H9 (cell line): ENCODE data around the gene SERPINH1. TPM values are rescaled to one million over a fixed set of nuclear protein-coding genes. Genes with fewer than 3 reads are reported as not detected.
A peak's percentile ranks its signal among the peaks of the same experiment; 100 is the strongest.

ENCODE experiments used
- DNase-seq: peaks from one replicate; pipeline ENCODE4 v3.0.0-alpha.2; 2017
- H2AFZ ChIP-seq: one replicate; pipeline ENCODE4 v1.6.1; 2013; ENCODE audit warnings: mild to moderate bottlenecking, low read length, control low read depth, moderate library complexity
- H2AK5ac ChIP-seq: 2 replicates; pipeline ENCODE4 v1.6.1; 2013; ENCODE audit warnings: low read length, control low read depth, mixed read lengths; ENCODE audit not compliant: insufficient read length
- H2BK120ac ChIP-seq: one replicate; pipeline ENCODE4 v1.6.1; 2013; ENCODE audit warnings: low read depth, mild to moderate bottlenecking, low read length, control low read depth, inconsistent platforms; ENCODE audit not compliant: poor library complexity, severe bottlenecking
- H2BK12ac ChIP-seq: 2 replicates; pipeline ENCODE4 v1.6.1; 2013; ENCODE audit warnings: low read length, control low read depth, mixed read lengths, low read depth; ENCODE audit not compliant: insufficient read length
- H2BK15ac ChIP-seq: 2 replicates; pipeline ENCODE4 v1.6.1; 2013; ENCODE audit warnings: low read depth, low read length, control low read depth
- H2BK20ac ChIP-seq: one replicate; pipeline ENCODE4 v1.6.1; 2013; ENCODE audit warnings: low read depth, mild to moderate bottlenecking, low read length, control low read depth, inconsistent platforms; ENCODE audit not compliant: poor library complexity, severe bottlenecking
- H2BK5ac ChIP-seq: 2 replicates; pipeline ENCODE4 v1.6.1; 2013; ENCODE audit warnings: low read length, control low read depth, mixed read lengths; ENCODE audit not compliant: insufficient read length
- H3K14ac ChIP-seq: 2 replicates; pipeline ENCODE4 v1.6.1; 2013; ENCODE audit warnings: low read length, control low read depth; ENCODE audit not compliant: insufficient read depth
- H3K18ac ChIP-seq: 2 replicates; pipeline ENCODE4 v1.6.1; 2013; ENCODE audit warnings: low read depth, mild to moderate bottlenecking, mixed read lengths, low read length, control low read depth; ENCODE audit not compliant: insufficient read length
- H3K23ac ChIP-seq: 2 replicates; pipeline ENCODE4 v1.6.1; 2013; ENCODE audit warnings: low read length, control low read depth, mixed read lengths, low read depth; ENCODE audit not compliant: insufficient read length
- H3K23me2 ChIP-seq: 2 replicates; pipeline ENCODE4 v1.6.1; 2013; ENCODE audit warnings: low read depth, mild to moderate bottlenecking, mixed read lengths, low read length, control low read depth; ENCODE audit not compliant: insufficient read length, poor library complexity, severe bottlenecking
- H3K27ac ChIP-seq: 2 replicates; pipeline ENCODE4 v1.5.1; 2013; ENCODE audit warnings: low read length, control low read depth, mixed read lengths, low read depth; ENCODE audit not compliant: insufficient read length
- H3K27me3 ChIP-seq: 2 replicates; pipeline ENCODE4 v1.6.1; 2013; ENCODE audit warnings: low read length, control low read depth, inconsistent platforms; ENCODE audit not compliant: insufficient read depth
- H3K4ac ChIP-seq: 2 replicates; pipeline ENCODE4 v1.6.1; 2013; ENCODE audit warnings: low read depth, mild to moderate bottlenecking, control low read depth, inconsistent platforms, low read length, moderate library complexity
- H3K4me1 ChIP-seq: 2 replicates; pipeline ENCODE4 v1.6.1; 2013; ENCODE audit warnings: low read length, control low read depth, inconsistent platforms; ENCODE audit not compliant: insufficient read depth
- H3K4me2 ChIP-seq: 2 replicates; pipeline ENCODE4 v1.6.1; 2013; ENCODE audit warnings: low read length, control low read depth, mixed read lengths; ENCODE audit not compliant: insufficient read length, insufficient read depth
- H3K56ac ChIP-seq: 2 replicates; pipeline ENCODE4 v1.6.1; 2013; ENCODE audit warnings: low read depth, mild to moderate bottlenecking, mixed read lengths, low read length, control low read depth; ENCODE audit not compliant: insufficient read length
- H3K79me1 ChIP-seq: 2 replicates; pipeline ENCODE4 v1.6.1; 2013; ENCODE audit warnings: low read depth, mild to moderate bottlenecking, moderate library complexity, low read length, control low read depth, inconsistent platforms; ENCODE audit not compliant: insufficient read depth, poor library complexity, severe bottlenecking
- H3K79me2 ChIP-seq: 2 replicates; pipeline ENCODE4 v1.6.1; 2013; ENCODE audit warnings: low read length, control low read depth, inconsistent platforms; ENCODE audit not compliant: insufficient read depth
- H3K9ac ChIP-seq: 2 replicates; pipeline ENCODE4 v1.6.1; 2013; ENCODE audit warnings: low read length, control low read depth, mixed read lengths; ENCODE audit not compliant: insufficient read length; ENCODE audit errors: extremely low read depth
- H3K9me3 ChIP-seq: one replicate; pipeline ENCODE4 v1.6.1; 2013; ENCODE audit warnings: low read depth, low read length, inconsistent platforms; ENCODE audit not compliant: control insufficient read depth
- H3T11ph ChIP-seq: one replicate; pipeline ENCODE4 v1.6.1; 2013; ENCODE audit warnings: mild to moderate bottlenecking, low read length, control low read depth, inconsistent platforms
- H4K20me1 ChIP-seq: one replicate; pipeline ENCODE4 v1.6.1; 2013; ENCODE audit not compliant: control insufficient read depth, insufficient read length, insufficient read depth
- H4K5ac ChIP-seq: 2 replicates; pipeline ENCODE4 v1.6.1; 2013; ENCODE audit warnings: low read depth, mild to moderate bottlenecking, mixed read lengths, low read length, control low read depth; ENCODE audit not compliant: insufficient read length
- H4K8ac ChIP-seq: replicated peaks from 2 replicates; pipeline ENCODE4 v1.6.1; 2013; ENCODE audit warnings: low read length, control low read depth, mixed read lengths, low read depth; ENCODE audit not compliant: insufficient read length
- H4K91ac ChIP-seq: 2 replicates; pipeline ENCODE4 v1.6.1; 2013; ENCODE audit warnings: low read depth, mild to moderate bottlenecking, moderate library complexity, mixed read lengths, low read length, control low read depth; ENCODE audit not compliant: insufficient read length
- H3K27ac Mint-ChIP-seq, 3 experiments: 2 replicates in 2 of 3; 3 replicates in 1 of 3; pipeline ENCODE4 v1.8.0; 2020 to 2021; ENCODE audit warnings: mixed read lengths in 3 of 3, mild to moderate bottlenecking in 1 of 3, moderate library complexity in 1 of 3
- H3K27me3 Mint-ChIP-seq: 2 replicates; pipeline ENCODE4 v1.8.0; 2021; ENCODE audit warnings: low read depth, mild to moderate bottlenecking, moderate library complexity, mixed read lengths
- H3K36me3 Mint-ChIP-seq, 3 experiments: 2 replicates in 2 of 3; 3 replicates in 1 of 3; pipeline ENCODE4 v1.8.0; 2020 to 2021; ENCODE audit warnings: low read depth in 3 of 3, mixed read lengths in 3 of 3; ENCODE audit not compliant: insufficient read depth in 1 of 3
- H3K4me1 Mint-ChIP-seq, 2 experiments: 2 replicates each; pipeline ENCODE4 v1.8.0; 2020; ENCODE audit warnings: mixed read lengths in 2 of 2
- H3K4me3 Mint-ChIP-seq, 2 experiments: 2 replicates in 1 of 2; 3 replicates in 1 of 2; pipeline ENCODE4 v1.8.0; 2020 to 2021; ENCODE audit warnings: mild to moderate bottlenecking in 2 of 2, mixed read lengths in 2 of 2, moderate library complexity in 1 of 2
- H3K9me3 Mint-ChIP-seq, 2 experiments: 2 replicates in 1 of 2; 3 replicates in 1 of 2; pipeline ENCODE4 v1.8.0; 2020; ENCODE audit warnings: mild to moderate bottlenecking in 2 of 2, mixed read lengths in 2 of 2, moderate library complexity in 1 of 2
- CTCF ChIP-seq: fragments of 200-600 bp; sonication (generic); conservative IDR thresholded peaks from 3 replicates; pipeline ENCODE4 v1.8.0; 2021; ENCODE audit warnings: antibody characterized with exemption, mild to moderate bottlenecking
- WGBS: extraction: QIAGEN DNeasy Blood & Tissue Kit; methylation state at CpG from one replicate; pipeline ENCODE4 v1.1.7; 2013; ENCODE audit warnings: missing lambda C conversion rate, low lambda C conversion rate, mixed read lengths; ENCODE audit not compliant: insufficient read length; ENCODE audit errors: extremely low coverage; 5-methylcytosine and 5-hydroxymethylcytosine counted together
- total RNA-seq: library from RNA; stranded (reverse); gene quantifications from 2 replicates; pipeline ENCODE4 v1.2.1, GENCODE V29; 2021

Gene SERPINH1
- total RNA-seq, 1 experiment from 2014 or later: 253 TPM

GRCh38 chr11:75597636-75598035 lies 35.6 kb downstream of the SERPINH1 start:
- Histone ChIP-seq H3K9ac (no peak overlapping the region), H3K27ac (no peak overlapping the region), H3K56ac (no peak overlapping the region), H3K18ac (no peak overlapping the region), H2BK12ac (no peak overlapping the region), H3K9me3 (no peaks in the 10 kb centered on the region), H4K20me1 (no peaks in the 10 kb centered on the region), H2BK120ac (no peak overlapping the region), H3K23ac (no peak overlapping the region), H4K5ac (no peak overlapping the region), H4K91ac (no peak overlapping the region), H3K14ac (no peak overlapping the region), H3K27me3 (no peaks in the 10 kb centered on the region), H3T11ph (no peak overlapping the region), H3K23me2 (no peaks in the 10 kb centered on the region), H2BK5ac (no peak overlapping the region), H2AFZ (no peak overlapping the region), H3K79me1 (no peaks in the 10 kb centered on the region), H2BK20ac (no peak overlapping the region), H2AK5ac (no peak overlapping the region), H4K8ac (no peak overlapping the region), H3K4ac (no peak overlapping the region), H3K4me2 (no peak overlapping the region), H2BK15ac (no peak overlapping the region), H3K4me1 (peaks cover 2% of the 10 kb centered on the region; the same call in 1 of the 2 replicates), H3K79me2 (no peaks in the 10 kb centered on the region)
- Mint-ChIP-seq H3K4me3 (no peak overlapping the region; a peak in 1 of 5 replicates), H3K27me3 (peaks cover 19% of the 10 kb centered on the region), H3K9me3 (no peaks in the 10 kb centered on the region), H3K36me3 (no peaks in the 10 kb centered on the region), H3K27ac (no peak overlapping the region), H3K4me1 (peaks cover 29 to 31% of the 10 kb centered on the region in 2 experiments)
- DNase-seq: peak; percentile 75
- WGBS: no CpG with 5 or more reads among the region's 4 CpGs
- TF ChIP-seq CTCF: peak; percentile 86
